ENCODE measurements around the gene CDC6.

The CDC6 gene

GRCh38 chr17:40260528-40260927 is 27.2 kb upstream of the CDC6 start:
- DNase-seq (ENCODE audit: low read depth), result no peak
- H3K4me3 ChIP-seq (ENCODE audit: low read depth, low read length), result no peak overlapping the region
- no peak for TF ChIP-seq MAX (IDR thresholded peaks at IDR 0.05; ENCODE audit: low read depth, low read length)
- TF ChIP-seq, protein P1, sequence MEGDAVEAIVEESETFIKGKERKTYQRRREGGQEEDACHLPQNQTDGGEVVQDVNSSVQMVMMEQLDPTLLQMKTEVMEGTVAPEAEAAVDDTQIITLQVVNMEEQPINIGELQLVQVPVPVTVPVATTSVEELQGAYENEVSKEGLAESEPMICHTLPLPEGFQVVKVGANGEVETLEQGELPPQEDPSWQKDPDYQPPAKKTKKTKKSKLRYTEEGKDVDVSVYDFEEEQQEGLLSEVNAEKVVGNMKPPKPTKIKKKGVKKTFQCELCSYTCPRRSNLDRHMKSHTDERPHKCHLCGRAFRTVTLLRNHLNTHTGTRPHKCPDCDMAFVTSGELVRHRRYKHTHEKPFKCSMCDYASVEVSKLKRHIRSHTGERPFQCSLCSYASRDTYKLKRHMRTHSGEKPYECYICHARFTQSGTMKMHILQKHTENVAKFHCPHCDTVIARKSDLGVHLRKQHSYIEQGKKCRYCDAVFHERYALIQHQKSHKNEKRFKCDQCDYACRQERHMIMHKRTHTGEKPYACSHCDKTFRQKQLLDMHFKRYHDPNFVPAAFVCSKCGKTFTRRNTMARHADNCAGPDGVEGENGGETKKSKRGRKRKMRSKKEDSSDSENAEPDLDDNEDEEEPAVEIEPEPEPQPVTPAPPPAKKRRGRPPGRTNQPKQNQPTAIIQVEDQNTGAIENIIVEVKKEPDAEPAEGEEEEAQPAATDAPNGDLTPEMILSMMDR (IDR thresholded peaks at IDR 0.05; ENCODE audit: low read depth, low read length), result no peak
- TF ChIP-seq MYC (IDR thresholded peaks at IDR 0.05; ENCODE audit: low read depth, low read length), result no peak
- TF ChIP-seq POLR2A (IDR thresholded peaks at IDR 0.05; ENCODE audit: extremely low read depth, insufficient read length), result no peak

DNA sequence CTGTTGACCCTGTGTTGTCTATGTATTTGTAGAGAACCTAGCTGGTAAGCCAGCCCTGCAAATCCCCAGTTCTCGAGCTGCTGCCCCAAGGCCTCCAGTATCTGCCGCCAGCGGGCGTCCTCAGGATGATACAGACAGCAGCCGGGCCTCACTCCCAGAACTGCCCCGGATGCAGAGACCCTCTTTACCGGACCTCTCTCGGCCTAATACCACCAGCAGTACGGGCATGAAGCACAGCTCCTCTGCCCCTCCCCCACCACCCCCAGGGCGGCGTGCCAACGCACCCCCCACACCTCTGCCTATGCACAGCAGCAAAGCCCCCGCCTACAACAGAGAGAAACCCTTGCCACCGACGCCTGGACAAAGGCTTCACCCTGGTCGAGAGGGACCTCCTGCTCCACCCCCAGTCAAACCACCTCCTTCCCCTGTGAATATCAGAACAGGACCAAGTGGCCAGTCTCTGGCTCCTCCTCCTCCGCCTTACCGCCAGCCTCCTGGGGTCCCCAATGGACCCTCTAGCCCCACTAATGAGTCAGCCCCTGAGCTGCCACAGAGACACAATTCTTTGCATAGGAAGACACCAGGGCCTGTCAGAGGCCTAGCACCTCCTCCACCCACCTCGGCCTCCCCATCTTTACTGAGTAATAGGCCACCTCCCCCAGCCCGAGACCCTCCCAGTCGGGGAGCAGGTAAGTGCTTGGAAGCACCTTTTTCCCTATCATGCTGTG is 23.1 kb upstream of the CDC6 start:
- DNase-seq (ENCODE audit: low read depth), result no peak
- TF ChIP-seq MAX (IDR thresholded peaks at IDR 0.05; ENCODE audit: low read depth, low read length) (no peak), POLR2A (IDR thresholded peaks at IDR 0.05; ENCODE audit: extremely low read depth, insufficient read length) (no peak), MYC (IDR thresholded peaks at IDR 0.05; ENCODE audit: low read depth, low read length) (no peak)
- TF ChIP-seq, protein P1 (IDR thresholded peaks at IDR 0.05; ENCODE audit: low read depth, low read length), result no peak
- no peak overlapping the region for H3K4me3 ChIP-seq (ENCODE audit: low read depth, low read length)

GRCh38 chr17:40265337-40265736 is 22.3 kb upstream of the CDC6 start:
- DNase-seq (ENCODE audit: low read depth), result no peak
- H3K4me3 ChIP-seq (ENCODE audit: low read depth, low read length), result no peak overlapping the region
- TF ChIP-seq MYC (IDR thresholded peaks at IDR 0.05; ENCODE audit: low read depth, low read length) (no peak), POLR2A (IDR thresholded peaks at IDR 0.05; ENCODE audit: extremely low read depth, insufficient read length) (no peak), MAX (IDR thresholded peaks at IDR 0.05; ENCODE audit: low read depth, low read length) (no peak)
- TF ChIP-seq, protein P1 (IDR thresholded peaks at IDR 0.05; ENCODE audit: low read depth, low read length), result no peak

- no peak for DNase-seq (ENCODE audit: low read depth)
- TF ChIP-seq MYC (IDR thresholded peaks at IDR 0.05; ENCODE audit: low read depth, low read length) (no peak), POLR2A (IDR thresholded peaks at IDR 0.05; ENCODE audit: extremely low read depth, insufficient read length) (no peak), MAX (IDR thresholded peaks at IDR 0.05; ENCODE audit: low read depth, low read length) (no peak)
- TF ChIP-seq, protein P1 (IDR thresholded peaks at IDR 0.05; ENCODE audit: low read depth, low read length), result no peak
- no peak overlapping the region for H3K4me3 ChIP-seq (ENCODE audit: low read depth, low read length)
Observed at GRCh38 chr17:40266882-40267281, 20.8 kb upstream of the CDC6 start.

- no peak for DNase-seq (ENCODE audit: low read depth)
- H3K4me3 ChIP-seq (ENCODE audit: low read depth, low read length), result no peak overlapping the region
- no peak for TF ChIP-seq POLR2A (IDR thresholded peaks at IDR 0.05; ENCODE audit: extremely low read depth, insufficient read length)
- no peak for TF ChIP-seq MAX (IDR thresholded peaks at IDR 0.05; ENCODE audit: low read depth, low read length)
- TF ChIP-seq, protein P1 (IDR thresholded peaks at IDR 0.05; ENCODE audit: low read depth, low read length), result no peak
- no peak for TF ChIP-seq MYC (IDR thresholded peaks at IDR 0.05; ENCODE audit: low read depth, low read length)
Observed at GRCh38 chr17:40268141-40268712, 19.5 kb upstream of the CDC6 start.

All from NB4 (cell line).